Occipital lobe (tissue), 2 donors: Measurements from ENCODE around the gene PHF2. TPM values are rescaled to one million over a fixed set of nuclear protein-coding genes. Genes with fewer than 3 reads are reported as not detected.

ENCODE experiments used
- DNase-seq: peaks from one replicate; lab custom pipeline; 2025; lab: John Stamatoyannopoulos, UW
- total RNA-seq: library from RNA; depleted of rRNA; stranded (reverse); fragments of >200 nt; gene quantifications from one replicate; pipeline ENCODE4 v1.2.3, GENCODE V29; 2014

Gene PHF2
- total RNA-seq, 1 donor from 2014 or later = 33.4 TPM

GRCh38 chr9:93599571-93600403 is 23.4 kb downstream of the PHF2 start:
- no peak for DNase-seq

GRCh38 chr9:93600504-93600903 is 24.1 kb downstream of the PHF2 start:
- DNase-seq = no peak

GRCh38 chr9:93601063-93601462 is 24.7 kb downstream of the PHF2 start:
- no peak for DNase-seq

- DNase-seq = no peak
Measured at GRCh38 chr9:93601666-93602065, 25.3 kb downstream of the PHF2 start.

GRCh38 chr9:93603011-93603410 is 26.6 kb downstream of the PHF2 start:
- no peak for DNase-seq

GRCh38 chr9:93603906-93604326 is 27.5 kb downstream of the PHF2 start:
- DNase-seq = no peak

GRCh38 chr9:93606187-93606586 is 29.8 kb downstream of the PHF2 start:
- no peak for DNase-seq

- DNase-seq = no peak
Measured at GRCh38 chr9:93610206-93610605, 33.8 kb downstream of the PHF2 start.

GRCh38 chr9:93612052-93612795 is 35.8 kb downstream of the PHF2 start:
- no peak for DNase-seq

GRCh38 chr9:93612796-93613154 is 36.4 kb downstream of the PHF2 start:
- DNase-seq = no peak

- DNase-seq = no peak
Measured at GRCh38 chr9:93613174-93613573, 36.8 kb downstream of the PHF2 start.

GRCh38 chr9:93613791-93614190 is 37.4 kb downstream of the PHF2 start:
- DNase-seq = no peak

GRCh38 chr9:93614830-93615468 is 38.6 kb downstream of the PHF2 start:
- DNase-seq = no peak

GRCh38 chr9:93616044-93616443 is 39.7 kb downstream of the PHF2 start:
- DNase-seq = no peak

GRCh38 chr9:93617273-93617672 is 40.9 kb downstream of the PHF2 start:
- DNase-seq = no peak

- DNase-seq = no peak
Measured at GRCh38 chr9:93619272-93619775, 42.9 kb downstream of the PHF2 start.

- no peak for DNase-seq
Measured at GRCh38 chr9:93620041-93620506, 43.7 kb downstream of the PHF2 start.

- no peak for DNase-seq
Measured at GRCh38 chr9:93620881-93621820, 44.8 kb downstream of the PHF2 start.

- DNase-seq = no peak
Measured at GRCh38 chr9:93621922-93622321, 45.5 kb downstream of the PHF2 start.

- DNase-seq = no peak
Measured at GRCh38 chr9:93622691-93623090, 46.3 kb downstream of the PHF2 start.

- no peak for DNase-seq
Measured at GRCh38 chr9:93623753-93624152, 47.4 kb downstream of the PHF2 start.
